HG02981 (cell line): ENCODE data around the gene LHFPL3.

Experiments used
- ATAC-seq: cut with Tn5 transposase; IDR thresholded peaks from one replicate; pipeline ENCODE4 v1.9.1; 2021; ENCODE audit warnings: mild to moderate bottlenecking, moderate library complexity; ENCODE audit not compliant: unreplicated experiment

Gene LHFPL3

DNA sequence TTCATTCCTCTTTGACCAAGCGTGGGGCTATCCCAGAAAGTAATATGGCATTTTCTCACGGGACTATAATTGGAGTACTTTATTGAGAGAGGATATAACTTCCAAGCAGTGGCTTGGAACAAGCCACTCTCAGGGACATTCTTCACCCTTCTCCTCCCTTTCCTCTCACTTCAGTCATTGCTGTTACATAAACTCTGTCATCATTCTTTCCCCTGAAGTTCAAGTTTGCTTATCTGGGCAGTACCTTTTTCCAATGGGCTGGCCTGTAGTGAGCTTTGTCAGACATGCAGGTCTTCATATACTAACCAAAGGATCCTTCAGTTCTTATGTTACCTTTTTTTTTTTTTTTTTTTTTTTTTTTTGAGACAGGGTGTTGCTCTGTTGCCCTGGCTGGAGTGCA is 626.9 kb downstream of the LHFPL3 start:
- ATAC-seq, result no peak
